Coronary artery (tissue), 2 donors: Measurements from ENCODE around the gene NME3.

ENCODE experiments used
- DNase-seq: peaks from one replicate; pipeline ENCODE4 v3.0.0-alpha.2; 2017; ENCODE audit warnings: low spot score
- H3K27ac ChIP-seq, 2 donors: fragments of 200-600 bp; sonication (generic); one replicate each; pipeline ENCODE4 v1.5.1; 2016 to 2019
- H3K4me3 ChIP-seq: fragments of 200-600 bp; sonication (generic); 2 replicates; pipeline ENCODE4 v1.5.1; 2016; ENCODE audit warnings: mild to moderate bottlenecking, moderate library complexity
- TF ChIP-seq, protein P1 (sequence below): fragments of 200-600 bp; sonication (generic); IDR thresholded peaks from one replicate; pipeline ENCODE4 v1.5.1; 2019; ENCODE audit warnings: antibody characterized with exemption

The NME3 gene

DNA sequence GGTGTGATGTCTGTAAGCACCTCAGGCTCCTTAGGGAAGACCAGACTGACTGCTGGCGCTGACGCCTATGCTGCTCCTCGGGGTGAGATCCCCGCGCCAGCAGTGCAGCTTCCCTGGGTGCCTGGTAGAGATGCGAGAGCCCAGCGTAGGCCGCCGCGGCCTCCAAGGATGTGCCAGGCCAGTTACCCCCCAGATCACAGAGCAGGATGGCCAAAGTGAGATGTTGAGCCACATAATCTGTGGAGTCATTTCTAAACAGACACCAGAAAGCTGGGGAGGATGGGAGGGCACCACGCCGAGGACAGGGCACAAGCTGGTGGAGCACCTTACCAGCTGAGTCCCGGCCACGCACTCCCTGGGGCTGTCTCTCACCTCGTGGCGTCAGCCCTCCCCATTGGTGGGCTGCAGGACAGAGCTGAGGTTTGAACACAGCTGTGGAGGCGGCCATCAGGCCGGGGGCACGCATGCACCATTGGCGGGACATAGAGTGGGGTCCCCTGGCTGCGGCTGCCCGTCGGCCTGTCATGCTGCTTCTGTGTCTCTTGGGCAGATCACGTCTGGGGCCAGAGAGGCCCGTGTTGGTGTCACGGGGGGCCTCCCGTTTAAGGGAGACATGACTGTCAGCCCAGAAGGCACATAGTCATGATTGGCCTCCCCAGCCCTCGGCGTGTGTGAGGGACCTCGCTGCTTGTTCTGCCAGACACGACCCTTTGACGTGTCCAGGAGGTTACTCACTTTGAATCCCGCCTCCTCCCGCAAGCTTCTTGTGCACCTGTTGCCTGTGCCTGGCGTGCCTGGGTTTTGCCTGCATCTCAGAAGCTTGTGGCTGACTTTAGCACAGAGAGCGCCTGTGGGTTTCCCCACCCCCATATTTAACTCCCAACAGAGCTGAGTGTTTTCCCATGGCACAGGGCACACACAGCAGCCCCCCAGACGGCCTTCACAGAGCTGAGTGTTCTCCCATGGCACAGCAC lies 43.4 kb downstream of the NME3 start:
- DNase-seq = no peak
- TF ChIP-seq, protein P1, sequence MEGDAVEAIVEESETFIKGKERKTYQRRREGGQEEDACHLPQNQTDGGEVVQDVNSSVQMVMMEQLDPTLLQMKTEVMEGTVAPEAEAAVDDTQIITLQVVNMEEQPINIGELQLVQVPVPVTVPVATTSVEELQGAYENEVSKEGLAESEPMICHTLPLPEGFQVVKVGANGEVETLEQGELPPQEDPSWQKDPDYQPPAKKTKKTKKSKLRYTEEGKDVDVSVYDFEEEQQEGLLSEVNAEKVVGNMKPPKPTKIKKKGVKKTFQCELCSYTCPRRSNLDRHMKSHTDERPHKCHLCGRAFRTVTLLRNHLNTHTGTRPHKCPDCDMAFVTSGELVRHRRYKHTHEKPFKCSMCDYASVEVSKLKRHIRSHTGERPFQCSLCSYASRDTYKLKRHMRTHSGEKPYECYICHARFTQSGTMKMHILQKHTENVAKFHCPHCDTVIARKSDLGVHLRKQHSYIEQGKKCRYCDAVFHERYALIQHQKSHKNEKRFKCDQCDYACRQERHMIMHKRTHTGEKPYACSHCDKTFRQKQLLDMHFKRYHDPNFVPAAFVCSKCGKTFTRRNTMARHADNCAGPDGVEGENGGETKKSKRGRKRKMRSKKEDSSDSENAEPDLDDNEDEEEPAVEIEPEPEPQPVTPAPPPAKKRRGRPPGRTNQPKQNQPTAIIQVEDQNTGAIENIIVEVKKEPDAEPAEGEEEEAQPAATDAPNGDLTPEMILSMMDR = no peak
- H3K27ac ChIP-seq = no peak overlapping the region
- H3K4me3 ChIP-seq = no peak overlapping the region

DNA sequence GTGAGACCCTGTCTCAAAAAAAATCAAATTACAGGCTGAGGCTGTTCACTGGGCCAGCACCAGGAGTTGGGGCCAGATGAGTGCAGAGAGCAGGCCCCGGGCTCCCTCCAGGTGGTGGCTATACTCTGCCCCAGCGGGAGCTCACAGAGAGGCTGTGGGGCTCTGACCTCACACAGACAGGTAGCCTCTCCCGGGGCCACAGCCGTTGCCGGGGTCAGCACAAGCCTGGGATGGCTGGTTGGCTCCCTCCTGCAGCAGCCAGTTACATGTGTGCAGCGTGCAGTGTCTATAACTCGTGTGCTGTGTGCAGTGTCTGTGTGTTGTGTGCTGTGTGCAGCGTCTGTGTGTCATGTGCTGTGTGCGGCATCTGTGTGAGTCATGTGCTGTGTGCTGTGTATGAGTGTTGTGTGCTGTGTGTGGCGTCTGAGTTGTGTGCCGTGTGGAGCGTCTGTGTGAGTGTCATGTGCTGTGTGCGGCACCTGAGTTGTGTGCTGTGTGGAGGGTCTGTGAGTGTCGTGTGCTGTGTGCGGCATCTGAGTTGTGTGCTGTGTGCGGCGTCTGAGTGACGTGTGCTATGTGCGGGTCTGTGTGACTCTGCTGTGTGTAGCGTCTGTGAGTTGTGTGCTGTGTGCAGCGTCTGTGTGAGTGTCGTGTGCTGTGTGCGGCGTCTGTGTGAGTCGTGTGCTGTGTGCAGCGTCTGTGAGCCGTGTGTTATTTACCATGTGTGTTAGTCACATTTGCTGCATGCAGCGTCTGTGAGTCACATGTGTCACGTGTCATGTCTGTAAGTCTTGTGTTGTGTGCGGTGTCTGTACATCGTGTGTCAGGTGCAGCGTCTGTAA lies 44.5 kb downstream of the NME3 start:
- H3K4me3 ChIP-seq = no peak overlapping the region
- DNase-seq = no peak
- no peak overlapping the region for H3K27ac ChIP-seq
- TF ChIP-seq, protein P1 = no peak

DNA sequence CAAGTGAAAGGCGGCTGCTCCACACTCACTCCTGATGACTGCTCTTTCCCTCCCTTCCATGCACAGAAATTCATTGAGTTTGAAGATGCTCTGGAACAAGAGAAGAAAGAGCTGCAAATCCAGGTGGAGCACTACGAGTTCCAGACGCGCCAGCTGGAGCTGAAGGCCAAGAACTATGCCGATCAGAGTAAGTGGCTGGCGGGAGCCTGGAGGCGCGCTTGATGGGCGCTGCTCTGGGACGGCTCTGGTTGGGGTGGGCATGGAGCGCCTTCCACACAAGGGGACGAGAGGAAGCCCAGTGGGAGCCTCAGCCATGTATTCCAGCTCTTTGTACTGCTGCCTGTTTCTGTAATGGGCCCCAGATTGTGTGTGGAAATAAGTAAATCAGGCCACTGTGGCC lies 46.9 kb downstream of the NME3 start:
- Histone ChIP-seq H3K4me3 (no peak overlapping the region), H3K27ac (no peak overlapping the region)
- no peak for DNase-seq
- TF ChIP-seq, protein P1 = no peak

DNA sequence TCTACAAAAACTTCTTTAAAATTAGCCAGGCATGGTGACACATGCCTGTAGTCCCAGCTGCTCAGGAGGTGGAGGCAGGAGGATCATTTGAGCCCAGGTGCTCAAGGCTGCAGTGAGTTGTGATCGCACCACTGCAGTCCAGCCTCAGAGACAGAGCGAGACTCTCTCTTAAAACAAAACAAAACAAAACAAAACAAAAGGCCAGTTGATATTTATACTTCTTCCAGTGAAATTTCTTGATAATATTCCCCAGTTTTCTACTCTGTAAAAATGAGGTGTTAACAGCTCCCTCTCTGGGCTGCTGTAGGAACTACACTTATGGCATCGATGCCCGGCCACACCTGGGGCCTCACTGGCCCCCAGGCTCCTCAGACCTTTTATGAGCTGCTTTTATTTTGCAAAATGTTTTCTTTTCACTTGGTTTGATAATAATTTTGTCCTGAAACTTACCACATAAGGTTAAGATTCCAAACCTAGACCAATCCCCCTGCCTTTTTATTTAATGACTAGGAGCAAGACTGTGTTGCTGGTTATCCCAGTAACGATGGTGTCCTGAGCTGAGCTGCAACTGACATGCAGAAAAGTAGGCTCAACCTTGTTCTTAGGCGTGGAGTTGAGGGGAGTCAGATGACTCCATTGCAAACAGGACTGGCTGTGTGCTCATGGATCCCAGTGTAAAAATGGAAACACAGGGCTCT lies 47.7 kb downstream of the NME3 start:
- DNase-seq = no peak
- no peak overlapping the region for H3K4me3 ChIP-seq
- TF ChIP-seq, protein P1 = peak; percentile 41

DNA sequence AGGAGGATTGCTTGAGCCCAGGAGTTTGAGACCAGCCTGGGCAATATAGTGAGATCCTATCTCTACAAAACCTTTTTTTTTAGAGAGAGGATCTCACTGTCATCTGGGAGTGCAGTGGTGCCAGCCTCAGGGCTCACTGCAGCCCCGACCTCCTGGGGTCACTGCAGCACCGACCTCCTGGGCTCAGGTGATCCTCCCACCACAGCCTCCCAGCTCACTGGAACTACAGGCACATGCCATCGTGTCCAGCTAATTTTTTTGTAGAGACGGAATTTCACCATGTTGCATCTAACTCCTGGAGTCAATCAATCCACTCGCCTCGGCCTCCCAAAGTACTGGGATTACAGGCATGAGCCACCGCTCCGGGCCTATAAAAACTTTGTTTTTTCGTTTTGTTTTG lies 50.0 kb downstream of the NME3 start:
- DNase-seq = no peak
- H3K4me3 ChIP-seq = no peak overlapping the region
- TF ChIP-seq, protein P1 = no peak
- H3K27ac ChIP-seq = peak overlapping the region in 1 of 2 donors; percentile 40

More for the DNA sequence above, 47.7 kb downstream of the NME3 start:
- H3K27ac ChIP-seq = peak overlapping the region in 1 of 2 donors; percentile 40
